CD4-positive, alpha-beta T cell treated with Interleukin-15 for 4 hours (primary cell): ENCODE measurements around the gene CCL15.
A peak's percentile ranks its signal among the peaks of the same experiment; 100 is the strongest.

Experiments used
- DNase-seq: peaks from one replicate; pipeline ENCODE4 v3.0.0-alpha.2; 2020; ENCODE audit warnings: low spot score

Gene CCL15

DNA sequence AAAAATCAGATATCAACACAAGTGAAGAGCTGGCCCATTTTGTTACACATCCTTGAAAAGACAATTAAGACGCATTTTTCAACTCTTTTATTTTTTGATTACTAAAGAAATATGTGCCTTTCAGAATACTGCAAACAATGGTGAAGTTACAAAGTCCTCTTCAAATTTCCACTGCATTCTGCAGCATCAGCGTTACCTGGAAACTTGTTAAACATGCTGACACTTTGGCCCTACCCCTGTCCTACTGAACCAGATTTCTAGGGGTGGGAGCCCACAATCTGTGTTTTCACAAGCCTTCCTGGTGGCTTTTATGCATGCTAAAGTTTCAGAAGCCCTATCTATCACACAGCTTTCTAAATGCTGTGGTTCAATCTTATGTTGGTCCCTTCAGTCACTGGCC is 10.3 kb downstream of the CCL15 start:
- DNase-seq, result no peak

DNA sequence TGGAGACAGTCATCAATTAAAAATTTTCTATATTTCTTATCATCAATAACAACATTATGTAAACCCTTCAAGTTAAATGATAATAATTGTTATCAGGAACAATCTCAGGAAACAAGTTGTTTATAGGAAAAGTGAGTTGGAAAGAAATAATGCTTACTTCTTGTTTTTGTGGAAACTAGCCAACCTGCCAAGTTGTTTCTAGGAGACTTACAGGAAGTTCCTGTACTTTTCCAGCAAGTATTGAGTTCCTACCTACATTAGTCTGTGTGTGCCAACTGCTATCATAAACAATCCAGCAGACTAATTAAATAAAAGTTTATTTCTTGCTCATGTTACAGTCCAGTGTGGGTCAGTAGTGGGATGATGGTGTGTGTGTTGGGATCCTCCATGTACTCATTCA is 13.2 kb downstream of the CCL15 start:
- DNase-seq, result no peak

DNA sequence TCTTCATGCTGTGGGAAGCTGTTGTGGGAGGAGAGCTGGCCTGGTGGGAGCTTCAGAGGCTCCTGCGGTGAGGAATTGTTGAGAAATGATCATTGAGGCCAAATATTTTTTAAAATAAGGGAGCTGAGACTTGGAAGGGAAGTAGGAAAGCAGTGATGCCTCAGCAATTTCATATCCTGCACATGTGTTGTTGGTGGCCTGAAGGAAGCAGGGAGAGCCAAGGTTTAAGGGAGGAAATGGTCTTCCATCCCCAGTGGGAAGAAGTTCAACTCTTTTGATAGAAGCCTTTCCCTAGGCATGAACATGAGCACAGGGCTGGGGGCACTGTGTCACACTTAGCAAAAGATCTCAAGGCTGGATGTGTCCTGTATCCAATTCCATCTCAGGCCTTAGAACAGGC is 14.7 kb downstream of the CCL15 start, which contains the start of gene CCL14:
Gene CCL14, minus strand, starts transcription at position 87 of the 400 bp plus-strand sequence. Its CDS starts 80 bp downstream, at position 7.
- no peak for DNase-seq

DNA sequence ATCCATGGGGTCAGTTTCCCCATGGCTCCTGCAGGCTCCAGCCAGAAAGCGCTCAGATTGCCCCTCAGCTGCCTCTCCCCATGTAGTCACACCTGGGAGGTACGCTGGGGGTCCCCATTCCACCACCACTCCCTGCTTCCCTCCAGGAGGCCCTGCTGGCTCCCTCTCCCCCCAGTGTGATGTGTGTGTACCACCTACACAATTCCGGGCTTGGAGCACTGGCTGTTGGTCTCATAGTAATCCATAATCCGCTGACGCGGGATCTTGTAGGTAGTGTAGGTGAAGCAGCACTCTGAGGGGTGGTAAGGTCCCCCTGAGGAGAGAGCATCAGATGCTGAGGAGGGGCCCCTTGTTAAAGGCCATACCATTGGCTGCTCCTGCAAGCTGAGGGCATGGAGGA is 17.2 kb downstream of the CCL15 start:
- DNase-seq, result no peak

DNA sequence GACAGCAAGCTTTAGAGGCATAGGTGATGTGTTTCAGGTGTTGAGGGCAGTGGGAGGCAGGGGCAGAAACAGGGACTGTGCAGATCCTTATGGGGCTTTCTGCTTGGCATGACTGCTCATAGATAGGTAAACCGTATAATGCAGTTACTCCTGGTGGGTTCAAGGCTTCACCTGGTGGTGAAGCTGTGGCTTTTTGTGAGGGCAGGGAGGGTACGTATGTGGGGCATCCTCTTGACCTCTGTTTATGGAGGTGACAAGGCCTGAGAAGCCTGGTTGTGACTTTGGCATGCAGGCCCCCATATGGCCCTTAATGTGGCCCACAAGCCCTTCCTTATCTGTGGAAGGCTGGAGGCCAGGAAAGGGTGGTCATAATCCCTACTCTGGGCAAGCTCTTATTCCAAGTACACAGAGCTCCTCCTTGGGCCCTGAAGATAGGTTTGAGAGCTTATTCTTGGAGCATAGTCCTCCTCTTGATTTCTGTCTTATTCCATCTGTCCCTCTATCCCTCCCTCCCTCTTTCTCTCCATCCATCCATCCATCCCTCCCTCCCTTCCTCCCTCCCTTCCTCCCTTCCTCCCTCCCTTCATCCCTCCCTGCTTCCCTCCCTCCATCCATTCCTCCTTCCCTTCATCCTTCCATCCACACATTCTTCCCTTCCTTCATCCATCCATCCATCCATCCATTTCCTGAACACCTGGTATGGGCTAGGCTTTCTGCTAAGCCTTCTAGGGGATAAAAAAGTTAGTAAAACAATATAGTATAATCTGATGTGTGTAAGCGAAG is 18.8 kb downstream of the CCL15 start:
- DNase-seq, result no peak

DNA sequence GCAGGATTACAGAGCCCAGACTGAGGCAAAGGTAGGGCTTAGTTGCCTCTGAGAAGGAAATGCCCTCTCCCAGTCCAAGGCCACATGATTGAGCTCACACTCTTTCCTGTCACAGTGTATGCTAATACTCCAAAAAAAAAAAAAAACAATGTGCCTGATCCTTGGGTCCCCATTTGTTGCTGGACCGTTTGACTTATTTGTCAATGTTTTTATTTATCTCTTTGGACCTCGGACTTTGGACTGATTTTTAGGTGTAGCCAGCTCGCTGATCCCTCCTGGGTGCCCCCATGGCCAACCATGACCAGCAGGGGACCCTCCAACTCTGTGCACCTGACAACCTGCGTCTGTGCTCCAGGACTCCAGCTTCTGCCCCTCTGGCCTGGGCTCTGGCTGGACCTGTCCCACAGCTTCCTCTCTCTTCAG is 19.4 kb downstream of the CCL15 start:
- no peak for DNase-seq

DNA sequence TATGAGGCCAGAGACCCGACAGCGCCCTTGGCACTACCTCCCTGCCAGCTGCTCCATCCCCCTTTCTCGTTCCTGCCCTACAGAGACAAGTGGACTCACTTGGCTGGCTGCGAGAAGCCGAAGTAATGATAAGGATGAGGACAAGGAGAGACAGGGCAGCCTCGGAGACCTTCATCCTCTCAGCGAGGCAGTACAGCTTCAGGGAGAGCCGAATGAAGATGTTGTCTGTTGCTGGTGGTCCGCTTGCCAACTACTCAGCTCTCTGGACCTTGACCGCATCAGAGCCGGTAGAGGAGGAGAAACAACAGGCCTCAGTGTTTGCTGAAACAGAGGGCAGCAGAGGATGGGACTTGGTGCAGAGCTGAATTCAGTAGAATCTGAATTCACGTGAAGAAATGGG is 20.1 kb downstream of the CCL15 start, which contains the start of gene CCL16:
Gene CCL16, minus strand, starts transcription at position 252 of the 400 bp plus-strand sequence. Its CDS starts 77 bp downstream, at position 175.
- no peak for DNase-seq

DNA sequence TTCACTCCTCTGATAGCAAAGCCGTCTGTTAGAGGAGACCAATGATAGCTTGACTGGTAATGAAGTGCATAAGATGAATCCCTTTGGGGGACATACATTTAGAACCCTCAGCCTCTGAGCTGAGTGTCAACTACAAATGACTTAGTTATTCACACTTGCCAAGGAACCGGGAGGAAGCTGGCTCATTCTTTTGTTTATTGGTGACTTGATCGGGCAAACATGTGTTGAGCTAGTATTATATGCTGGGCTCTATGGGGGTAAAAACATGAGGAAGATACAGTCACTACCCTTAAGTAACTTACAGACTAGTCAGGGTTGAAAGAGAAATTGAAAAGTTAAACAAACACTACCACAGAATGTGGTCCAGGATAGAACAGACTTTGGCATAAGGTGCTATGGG is 23.0 kb downstream of the CCL15 start:
- DNase-seq, result no peak

DNA sequence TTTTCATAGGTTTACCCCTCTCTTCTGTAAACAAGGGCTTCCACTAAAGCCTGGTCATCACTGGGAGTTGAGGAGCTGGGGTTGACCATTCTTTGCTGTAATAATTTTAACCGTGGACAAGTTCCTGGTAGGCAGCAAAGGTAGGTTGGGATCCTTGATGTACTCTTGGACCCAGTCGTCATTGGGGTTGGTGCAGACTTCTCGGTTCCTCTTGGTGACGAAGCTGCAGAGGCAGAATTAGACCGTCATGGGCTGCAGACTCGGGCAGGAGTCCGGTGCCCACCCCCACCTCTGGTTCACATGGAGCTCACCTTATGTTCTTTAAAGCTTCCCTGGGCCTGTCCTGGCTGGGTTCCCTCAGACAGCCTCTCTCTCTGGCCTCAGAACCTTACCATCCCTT is 23.8 kb downstream of the CCL15 start:
- DNase-seq, result no peak

DNA sequence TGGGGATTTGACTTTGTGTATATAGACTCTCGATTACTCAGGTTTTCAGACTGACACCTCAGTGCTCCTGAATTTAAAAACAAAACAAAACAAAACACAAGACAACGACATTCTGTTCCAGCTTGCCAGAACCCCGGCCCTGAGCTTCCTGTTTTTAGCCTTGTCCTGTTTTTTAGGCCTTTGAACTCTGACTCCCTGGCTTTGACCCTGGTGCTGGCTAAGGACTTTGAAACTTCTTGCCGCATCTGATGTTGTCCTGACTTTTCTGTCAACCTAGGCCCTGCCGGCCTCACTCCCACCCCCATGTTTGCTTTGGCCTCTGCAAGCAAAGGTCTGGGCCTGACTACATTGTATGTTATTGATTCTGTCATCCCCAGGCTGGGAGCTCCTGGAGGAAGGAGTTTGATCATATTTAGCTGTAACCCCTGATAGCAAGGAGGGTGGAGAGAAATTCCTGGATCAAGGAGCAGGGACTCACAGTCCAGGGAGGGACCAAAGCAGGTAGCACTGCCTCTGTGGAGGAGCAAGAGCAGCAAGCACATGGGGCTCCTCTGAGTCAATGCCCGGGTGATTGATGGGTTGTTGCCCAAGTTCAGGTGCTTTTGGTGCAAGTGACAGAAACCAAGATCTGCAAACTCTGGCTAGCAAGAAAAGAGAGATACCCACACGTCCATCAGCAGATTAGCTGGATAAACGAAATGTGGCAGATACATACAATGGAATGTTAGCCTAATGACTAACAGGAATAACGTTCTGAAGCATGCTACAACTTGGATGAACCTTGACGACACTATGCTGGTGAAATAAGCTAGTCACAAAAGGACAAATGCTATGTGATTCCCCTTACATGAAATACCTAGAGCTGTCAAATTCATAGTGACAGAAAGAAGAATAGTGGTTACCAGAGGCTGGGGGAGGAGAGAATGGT is 27.8 kb downstream of the CCL15 start:
- DNase-seq, result no peak

DNA sequence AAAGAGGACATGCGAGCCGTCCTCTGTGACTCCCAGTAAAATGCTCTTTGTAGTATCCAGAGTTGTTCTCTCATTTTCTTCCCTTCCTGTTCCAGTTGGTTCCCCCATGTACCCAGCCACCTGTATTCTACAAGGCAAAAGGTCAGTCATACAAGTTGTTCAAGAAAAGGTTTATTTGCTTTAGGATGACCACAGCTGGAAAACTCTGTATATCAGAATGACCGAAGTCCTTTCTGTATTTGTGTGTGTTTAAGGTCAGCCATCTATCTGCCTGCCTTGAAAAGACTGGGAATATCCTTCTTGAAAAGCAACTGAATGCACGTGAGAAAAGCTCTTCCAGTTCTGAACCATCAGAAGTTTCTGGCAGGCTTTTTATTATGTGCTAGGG is 28.4 kb downstream of the CCL15 start:
- no peak for DNase-seq

DNA sequence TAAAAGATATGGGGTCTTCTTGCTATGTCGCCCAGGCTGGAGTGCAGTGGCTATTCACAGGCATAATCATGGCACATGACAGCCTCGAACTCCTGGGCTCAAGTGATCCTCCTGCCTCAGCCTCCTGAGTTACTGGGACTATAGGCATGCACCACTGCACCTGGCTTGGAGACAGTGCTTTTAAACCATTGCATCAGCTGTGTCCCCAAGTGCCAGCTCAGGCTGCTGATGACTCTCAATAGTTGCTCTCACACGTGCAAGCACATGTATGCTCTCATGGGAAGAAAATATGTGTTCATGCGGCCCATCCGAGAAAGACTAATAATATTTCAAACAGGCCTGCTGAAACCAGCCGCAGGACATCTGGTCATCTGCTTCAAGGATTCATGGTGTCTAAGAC is 28.8 kb downstream of the CCL15 start:
- DNase-seq, result no peak

DNA sequence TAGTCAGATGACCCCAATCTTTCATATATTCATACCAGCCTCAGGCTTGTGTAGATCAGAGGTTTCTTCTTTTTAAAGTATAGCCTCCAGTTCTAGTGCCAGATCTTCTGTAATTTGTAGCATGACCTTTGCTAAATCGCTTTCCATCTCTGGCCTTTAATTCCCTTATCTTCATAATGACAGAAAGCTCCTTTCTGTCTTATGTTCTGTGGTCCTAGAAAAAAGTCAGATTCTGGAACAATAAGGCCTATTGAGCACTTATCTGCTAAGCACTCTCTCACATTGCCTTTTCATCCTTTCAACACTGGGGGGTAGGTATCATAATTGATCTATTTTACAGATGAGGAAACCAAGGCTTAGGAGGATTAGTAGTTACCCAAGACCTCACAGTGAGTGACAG is 29.3 kb downstream of the CCL15 start:
- DNase-seq, result no peak

DNA sequence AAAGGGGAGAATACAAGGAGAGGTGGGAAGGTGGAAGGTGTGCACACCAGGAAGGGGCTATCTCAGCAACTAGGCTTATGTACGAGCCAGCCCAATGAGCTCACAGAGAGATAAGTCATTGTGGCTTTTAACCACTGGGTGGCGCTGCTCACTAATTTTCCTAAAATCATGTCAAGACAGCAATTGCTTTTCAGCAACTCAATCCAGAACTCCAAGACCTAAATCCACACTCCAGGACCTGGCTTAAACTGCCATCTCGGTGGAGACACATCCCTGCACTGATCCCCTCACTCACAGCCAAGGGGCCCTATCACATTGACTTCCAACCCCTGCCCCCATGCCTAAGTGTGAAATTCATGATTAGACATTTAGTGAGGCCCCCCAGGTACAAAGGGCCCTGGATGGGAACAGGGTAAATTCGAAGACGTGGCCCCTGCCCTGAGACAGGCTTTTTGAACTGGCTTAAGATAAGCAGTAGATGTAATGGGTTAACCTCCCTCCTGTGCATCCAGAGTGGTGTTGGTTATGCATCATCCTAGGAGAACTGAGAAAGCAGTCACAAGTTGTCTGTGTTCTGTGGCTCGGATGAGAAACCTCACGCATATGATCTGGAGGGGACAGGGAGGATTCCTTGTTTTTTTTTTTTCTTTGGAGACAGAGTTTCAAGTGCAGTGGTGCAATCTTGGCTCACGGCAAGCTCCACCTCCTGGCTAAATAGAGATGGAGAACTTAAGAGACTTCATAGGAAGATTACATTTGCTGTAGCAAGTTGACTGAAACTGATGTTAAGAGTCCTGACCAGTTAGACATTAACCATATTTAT is 31.6 kb downstream of the CCL15 start:
- DNase-seq, result peak; percentile 80

DNA sequence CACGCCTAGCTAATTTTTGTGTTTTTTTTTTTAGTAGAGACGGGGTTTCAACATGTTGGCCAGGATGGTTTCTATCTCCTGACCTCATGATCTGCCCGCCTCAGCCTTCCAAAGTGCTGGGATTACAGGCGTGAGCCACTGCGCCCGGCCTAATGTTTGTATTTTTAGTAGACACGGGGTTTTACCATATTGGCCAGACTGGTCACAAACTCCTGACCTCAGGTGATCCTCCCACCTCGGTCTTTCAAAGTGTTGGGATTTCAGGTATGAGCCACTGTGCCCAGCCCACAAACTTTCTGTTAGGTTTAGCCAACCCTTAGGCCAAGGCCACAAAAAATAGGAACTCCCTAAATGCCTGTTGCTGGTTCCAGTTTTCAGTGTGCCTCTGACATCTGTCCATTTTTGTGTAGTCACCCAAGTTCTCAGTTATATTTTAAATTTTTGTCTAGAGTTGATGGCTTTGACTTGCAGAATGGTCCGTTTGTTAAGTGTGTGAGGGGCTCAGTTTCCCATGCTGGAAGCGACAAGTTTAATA is 32.8 kb downstream of the CCL15 start:
- DNase-seq, result no peak

DNA sequence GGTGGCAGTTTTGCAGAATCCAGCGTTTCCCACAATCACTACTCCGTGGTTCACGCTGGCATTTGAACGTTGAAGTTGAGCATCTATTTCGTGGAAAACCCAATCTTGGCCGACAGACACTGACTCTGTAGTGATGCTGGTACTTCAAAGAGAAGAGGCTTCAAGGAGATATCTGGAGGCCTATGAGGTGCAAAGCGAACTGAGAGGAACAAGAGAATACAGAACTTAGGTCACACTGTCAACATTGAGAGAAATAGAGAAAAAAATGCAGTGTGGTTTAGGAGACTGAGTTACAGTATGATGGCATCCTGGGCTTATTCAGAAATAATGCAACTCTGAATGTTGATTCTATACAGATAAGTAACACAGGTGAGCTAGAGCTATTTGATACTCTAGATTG is 36.1 kb downstream of the CCL15 start:
- DNase-seq, result no peak

DNA sequence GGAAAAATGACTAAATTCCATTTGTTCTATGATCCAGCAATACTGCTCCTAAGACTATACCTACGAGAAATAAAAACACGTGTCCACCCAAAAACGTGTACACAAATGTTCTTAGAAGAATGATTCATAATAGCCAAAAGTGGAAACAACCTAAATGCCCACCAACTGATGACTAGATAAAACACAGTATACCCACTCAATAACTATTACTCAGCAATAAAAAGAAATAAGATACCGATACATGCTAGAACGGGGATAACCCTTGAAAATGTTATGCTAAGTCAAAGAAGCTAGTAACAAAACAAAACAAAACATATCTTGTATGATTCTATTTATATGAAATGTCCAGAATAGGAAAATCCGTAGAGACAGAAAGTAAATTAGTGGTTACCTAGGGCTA is 37.7 kb downstream of the CCL15 start:
- no peak for DNase-seq

DNA sequence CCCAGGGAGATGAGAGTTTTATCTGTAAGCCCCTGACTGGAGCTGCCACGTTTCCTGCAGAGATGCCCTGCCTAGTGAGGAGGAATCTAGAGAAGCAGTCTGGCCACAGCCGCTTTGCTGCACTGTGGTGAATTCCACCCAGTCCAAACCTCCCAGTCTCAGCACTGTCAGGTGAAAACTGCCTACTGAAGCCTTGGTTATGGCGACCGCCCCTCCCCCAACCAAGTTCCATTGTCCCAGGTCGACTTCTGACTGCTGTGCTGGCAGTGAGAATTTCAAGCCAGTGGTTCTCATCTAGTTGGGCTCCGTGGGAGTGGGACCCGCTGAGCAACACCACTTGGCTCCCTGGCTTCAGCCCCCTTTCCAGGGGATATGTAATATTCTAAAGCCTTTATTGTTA is 47.6 kb downstream of the CCL15 start:
- DNase-seq, result no peak

DNA sequence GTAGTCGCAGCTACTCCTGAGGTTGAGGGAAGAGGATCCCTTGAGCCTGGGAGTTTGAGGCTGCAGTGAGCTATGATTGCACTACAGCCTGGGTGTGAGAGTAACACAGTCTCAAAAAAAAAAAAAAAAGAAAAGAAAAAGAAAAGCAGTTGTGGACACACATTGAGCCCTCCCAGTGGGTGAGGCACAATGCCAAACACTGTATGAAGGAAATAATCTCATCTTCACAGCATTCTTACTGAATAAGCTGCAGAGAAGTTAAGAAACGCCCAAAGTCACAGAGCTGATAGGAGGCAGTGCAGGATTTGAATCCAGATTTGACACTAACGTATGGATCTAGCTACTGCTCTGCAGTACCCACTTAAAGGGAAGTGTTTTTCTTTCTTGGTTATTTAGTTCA is 52.0 kb downstream of the CCL15 start:
- no peak for DNase-seq

DNA sequence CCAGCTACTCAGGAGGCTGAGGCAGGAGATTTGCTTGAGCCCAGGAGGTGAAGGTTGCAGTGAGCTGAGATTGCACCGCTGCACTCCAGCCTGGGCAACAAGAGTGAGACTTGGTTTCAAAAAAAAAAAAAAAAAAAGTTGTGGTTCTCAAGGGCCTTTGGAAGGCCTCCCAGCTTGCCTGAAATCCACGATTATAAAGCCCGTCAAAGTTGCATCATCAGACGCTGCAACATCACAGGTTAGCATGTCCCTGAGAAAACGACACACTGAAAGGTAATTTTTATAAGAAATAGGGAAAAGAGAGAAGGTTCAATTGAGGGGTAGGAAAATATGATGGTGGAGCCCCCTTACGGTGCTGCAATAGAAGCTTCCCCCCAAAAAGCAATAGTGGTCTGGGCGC is 53.3 kb downstream of the CCL15 start:
- DNase-seq, result no peak
